Cardiac fibroblast (primary cell): ENCODE results near the gene ZFAND3.

Experiments used
- DNase-seq, 2 donors: peaks; one replicate each; pipeline versions ENCODE4 v3.0.0 to v3.0.0-alpha.2; 2010; ENCODE audit warnings: low read depth in 2 of 2
- H3K4me3 ChIP-seq, 2 donors: replicated peaks in 1 of 2; 1 replicate in 1 of 2; 2 replicates in 1 of 2; pipeline ENCODE4 v1.5.1; 2011; ENCODE audit warnings: low read depth in 2 of 2, low read length in 2 of 2, mild to moderate bottlenecking in 2 of 2, moderate library complexity in 1 of 2
- TF ChIP-seq, protein P1 (sequence below): IDR thresholded peaks from one replicate; pipeline ENCODE4 v1.5.1; 2011; ENCODE audit warnings: low read depth, mild to moderate bottlenecking, low read length, inconsistent platforms

The ZFAND3 gene

DNA sequence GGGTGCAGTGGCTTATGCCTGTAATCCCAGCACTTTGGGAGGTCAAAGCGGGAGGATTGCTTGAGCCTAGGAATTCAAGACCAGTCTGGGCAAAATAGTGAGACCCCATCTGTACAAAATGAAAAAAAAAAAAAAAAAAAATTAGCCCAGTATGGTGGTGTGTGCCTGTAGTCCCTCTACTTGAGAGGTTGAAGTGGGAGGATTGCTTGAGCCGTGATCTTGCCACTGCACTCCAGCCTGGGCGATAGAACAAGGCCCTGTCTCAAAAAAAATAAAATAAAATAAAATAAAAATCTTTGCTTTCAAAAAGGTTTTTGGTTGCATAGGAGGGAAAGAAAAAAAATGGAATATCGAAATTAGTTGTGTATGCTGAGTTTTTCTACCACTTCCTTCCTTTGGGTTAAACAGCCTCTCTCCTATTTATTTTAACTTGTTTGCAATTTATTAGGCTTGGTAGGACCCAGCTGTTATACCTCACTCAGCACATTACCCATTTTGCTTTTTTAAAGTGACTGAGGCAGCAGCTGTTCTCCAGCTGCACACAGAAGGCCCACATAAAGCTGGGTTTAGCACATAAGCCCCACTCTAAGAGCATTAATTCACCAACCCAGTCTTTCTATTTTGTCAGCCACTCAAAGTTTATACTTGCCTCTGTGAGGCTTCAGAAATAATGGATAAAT is 152.3 kb downstream of the ZFAND3 start:
- DNase-seq: no peak
- TF ChIP-seq, protein P1, sequence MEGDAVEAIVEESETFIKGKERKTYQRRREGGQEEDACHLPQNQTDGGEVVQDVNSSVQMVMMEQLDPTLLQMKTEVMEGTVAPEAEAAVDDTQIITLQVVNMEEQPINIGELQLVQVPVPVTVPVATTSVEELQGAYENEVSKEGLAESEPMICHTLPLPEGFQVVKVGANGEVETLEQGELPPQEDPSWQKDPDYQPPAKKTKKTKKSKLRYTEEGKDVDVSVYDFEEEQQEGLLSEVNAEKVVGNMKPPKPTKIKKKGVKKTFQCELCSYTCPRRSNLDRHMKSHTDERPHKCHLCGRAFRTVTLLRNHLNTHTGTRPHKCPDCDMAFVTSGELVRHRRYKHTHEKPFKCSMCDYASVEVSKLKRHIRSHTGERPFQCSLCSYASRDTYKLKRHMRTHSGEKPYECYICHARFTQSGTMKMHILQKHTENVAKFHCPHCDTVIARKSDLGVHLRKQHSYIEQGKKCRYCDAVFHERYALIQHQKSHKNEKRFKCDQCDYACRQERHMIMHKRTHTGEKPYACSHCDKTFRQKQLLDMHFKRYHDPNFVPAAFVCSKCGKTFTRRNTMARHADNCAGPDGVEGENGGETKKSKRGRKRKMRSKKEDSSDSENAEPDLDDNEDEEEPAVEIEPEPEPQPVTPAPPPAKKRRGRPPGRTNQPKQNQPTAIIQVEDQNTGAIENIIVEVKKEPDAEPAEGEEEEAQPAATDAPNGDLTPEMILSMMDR: no peak
- no peak overlapping the region for H3K4me3 ChIP-seq

DNA sequence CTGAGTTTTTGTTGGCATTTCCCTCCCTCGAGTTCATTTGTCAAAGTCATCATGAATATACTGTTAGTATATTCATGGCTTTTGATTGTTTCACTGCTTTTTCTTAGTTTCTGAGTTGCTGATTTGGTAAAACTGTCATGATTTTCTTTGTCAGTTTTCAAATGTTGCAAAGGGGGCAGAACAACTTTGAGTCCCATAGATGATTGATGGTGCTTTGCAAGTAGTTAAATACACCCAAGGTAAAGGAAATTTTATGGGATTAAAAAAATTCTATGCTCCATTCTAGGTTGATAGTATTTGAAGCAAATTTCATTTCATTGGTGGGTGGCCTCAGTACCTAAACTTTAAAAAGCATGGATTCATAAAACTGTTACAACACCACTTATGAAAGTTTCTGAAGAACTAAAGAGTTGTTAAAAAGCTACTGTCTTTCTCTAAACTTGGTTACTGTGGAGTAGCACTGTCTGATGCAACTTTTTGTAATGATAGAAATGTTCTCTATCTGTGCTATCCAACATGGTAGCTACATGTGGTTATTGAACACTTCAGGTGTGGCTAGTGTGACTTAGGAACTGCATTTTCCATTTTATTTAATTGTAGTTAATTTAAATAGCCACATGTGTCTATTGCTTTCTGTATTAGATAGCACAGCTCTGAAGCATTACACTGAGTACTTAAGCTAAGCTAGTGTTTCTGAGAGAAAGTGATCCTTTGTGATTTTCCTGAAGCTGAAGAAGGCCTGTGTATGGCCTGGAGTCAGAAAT is 153.6 kb downstream of the ZFAND3 start:
- H3K4me3 ChIP-seq: no peak overlapping the region
- TF ChIP-seq, protein P1: no peak
- peak in 1 of 2 donors; percentile 14 for DNase-seq

DNA sequence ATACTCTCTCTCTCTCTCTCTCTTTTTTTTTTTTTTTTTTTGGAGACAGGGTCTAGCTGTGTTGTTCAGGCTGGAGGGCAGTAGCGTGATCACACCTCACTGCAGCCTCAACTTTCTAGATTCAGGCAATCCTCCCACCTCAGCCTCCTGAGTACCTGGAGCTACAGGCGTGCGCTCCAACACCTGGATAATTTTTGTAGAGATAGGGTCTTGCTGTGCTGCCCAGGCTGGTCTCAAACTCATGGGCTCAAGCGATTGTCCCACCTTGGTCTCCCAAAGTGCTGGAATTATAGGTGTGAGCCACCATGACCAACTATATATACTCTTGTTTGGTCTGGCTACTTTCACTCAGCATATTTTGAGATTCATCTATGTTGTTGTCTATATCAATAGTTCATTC is 154.9 kb downstream of the ZFAND3 start:
- TF ChIP-seq, protein P1: no peak
- DNase-seq: no peak
- H3K4me3 ChIP-seq: no peak overlapping the region

DNA sequence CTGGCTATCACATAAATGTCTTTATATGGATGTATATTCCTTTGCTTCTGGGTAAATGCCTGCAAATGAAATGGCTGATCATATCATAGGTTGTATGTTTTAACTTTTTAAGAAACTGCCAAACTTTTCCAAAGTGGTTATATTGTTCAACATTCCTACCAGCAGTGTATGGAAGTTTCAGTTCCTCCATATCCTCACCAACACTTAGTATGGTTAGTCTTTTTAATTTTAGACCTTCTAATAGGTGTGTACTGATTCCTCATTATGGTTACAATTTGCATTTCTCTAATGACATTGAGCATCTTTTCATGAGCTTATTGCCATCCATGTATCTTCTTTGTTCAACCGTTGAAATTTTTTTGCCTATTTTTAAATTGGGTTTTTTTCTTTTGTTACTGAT is 155.4 kb downstream of the ZFAND3 start:
- no peak overlapping the region for H3K4me3 ChIP-seq
- DNase-seq: no peak
- TF ChIP-seq, protein P1: no peak

DNA sequence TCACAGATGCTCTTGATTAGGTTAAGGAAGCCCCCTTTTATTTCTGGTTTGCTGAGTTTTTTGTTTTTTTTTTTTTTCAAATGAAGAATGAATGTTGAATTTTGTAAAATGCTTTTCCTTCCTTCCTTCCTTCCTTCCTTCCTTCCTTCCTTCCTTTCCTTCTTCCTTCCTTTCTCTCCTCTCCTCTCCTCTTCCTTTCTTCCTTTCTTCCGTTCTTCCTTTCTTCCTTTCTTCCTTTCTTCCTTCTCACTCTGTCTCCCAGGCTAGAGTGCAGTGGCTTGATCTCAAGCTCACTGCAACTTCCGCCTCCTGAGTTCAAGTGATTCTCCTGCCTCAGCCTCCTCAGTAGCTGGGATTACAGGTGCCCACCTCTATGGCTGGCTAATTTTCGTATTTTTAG is 158.2 kb downstream of the ZFAND3 start:
- H3K4me3 ChIP-seq: no peak overlapping the region
- TF ChIP-seq, protein P1: no peak
- DNase-seq: no peak

DNA sequence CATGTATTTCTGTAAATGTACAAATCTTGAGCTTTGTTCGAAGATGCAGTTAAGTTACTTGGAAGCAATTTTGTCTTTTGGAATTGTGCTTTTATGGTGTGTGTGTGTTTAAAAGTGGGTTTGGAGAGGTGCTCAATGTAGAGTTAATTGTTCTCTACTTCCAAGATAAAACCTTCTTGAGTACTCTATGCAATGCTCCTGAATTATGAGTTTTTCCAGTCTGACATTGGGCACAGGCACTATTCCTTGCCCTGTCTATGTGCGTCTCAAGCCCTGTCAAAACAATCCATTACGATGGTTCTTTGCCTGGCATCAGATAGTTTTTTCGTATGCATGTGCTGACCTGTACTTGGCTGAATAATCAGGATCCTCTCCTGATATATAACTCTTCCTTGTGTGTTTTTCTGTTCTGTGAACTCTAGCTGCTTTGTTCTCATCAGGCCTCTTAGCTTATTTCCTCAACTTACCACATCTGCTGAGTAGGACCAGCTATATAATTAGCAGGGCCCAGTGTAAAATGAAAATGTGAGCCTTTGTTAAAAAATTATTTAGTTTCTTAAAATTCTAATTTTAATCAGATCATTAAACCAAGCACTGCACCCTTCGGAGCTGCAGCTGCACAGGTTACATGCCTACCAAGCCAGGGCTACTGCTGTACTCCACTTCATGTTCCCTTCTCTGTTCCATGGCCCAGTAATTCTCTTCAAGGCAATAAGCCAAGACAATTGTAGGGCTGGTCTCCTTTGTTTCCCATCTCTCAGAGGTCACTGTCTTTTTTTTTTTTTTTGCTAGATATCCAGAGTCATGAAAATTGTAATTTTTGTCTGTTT is 160.1 kb downstream of the ZFAND3 start:
- TF ChIP-seq, protein P1: no peak
- no peak overlapping the region for H3K4me3 ChIP-seq
- DNase-seq: peak in 1 of 2 donors; percentile 7
